H1 (cell line): ENCODE results near the gene RRAS2. TPM values are rescaled to one million over a fixed set of nuclear protein-coding genes. Genes with fewer than 3 reads are reported as not detected.
A peak's percentile ranks its signal among the peaks of the same experiment; 100 is the strongest.

Experiments used
- ATF2 ChIP-seq: IDR thresholded peaks from 2 replicates; pipeline ENCODE4 v1.6.1; 2012; ENCODE audit warnings: low read length, inconsistent platforms
- ATF3 ChIP-seq: IDR thresholded peaks from 2 replicates; pipeline ENCODE4 v1.6.1; 2011; ENCODE audit warnings: low read depth, mild to moderate bottlenecking, low read length; ENCODE audit not compliant: insufficient read depth
- BRCA1 ChIP-seq: IDR thresholded peaks from 2 replicates; pipeline ENCODE4 v1.6.1; 2012; ENCODE audit warnings: low read depth, low read length, improper control_type of control experiment
- CHD2 ChIP-seq: IDR thresholded peaks from 2 replicates; pipeline ENCODE4 v1.6.1; 2012; ENCODE audit warnings: low read length, improper control_type of control experiment
- EP300 ChIP-seq, 2 experiments: IDR thresholded peaks; 1 replicate in 1 of 2; 2 replicates in 1 of 2; pipeline ENCODE4 v1.6.1; 2011 to 2012; ENCODE audit warnings: low read depth in 2 of 2, low read length in 2 of 2, mild to moderate bottlenecking in 2 of 2, borderline replicate concordance in 1 of 2, inconsistent platforms in 1 of 2, moderate library complexity in 1 of 2
- EZH2 ChIP-seq: fragments of 200-600 bp; sonication (generic); IDR thresholded peaks from 2 replicates; pipeline ENCODE4 v1.7.1; 2012; ENCODE audit warnings: low read depth, mild to moderate bottlenecking, moderate library complexity, low read length, inconsistent platforms; ENCODE audit not compliant: severe bottlenecking
- GABPA ChIP-seq: IDR thresholded peaks from 2 replicates; pipeline ENCODE4 v1.6.1; 2011; ENCODE audit warnings: mild to moderate bottlenecking, low read length, moderate library complexity, borderline replicate concordance; ENCODE audit not compliant: insufficient read depth
- HDAC6 ChIP-seq: IDR thresholded peaks from one replicate; pipeline ENCODE4 v1.7.1; 2012; ENCODE audit warnings: low read depth, mild to moderate bottlenecking, inconsistent platforms, low read length, moderate library complexity
- MAX ChIP-seq: IDR thresholded peaks from 2 replicates; pipeline ENCODE4 v1.6.1; 2012; ENCODE audit warnings: inconsistent platforms
- RAD21 ChIP-seq, 2 experiments: IDR thresholded peaks in 1 of 2; conservative IDR thresholded peaks in 1 of 2; 2 replicates each; pipeline ENCODE4 v1.6.1; 2011; ENCODE audit warnings: low read depth in 2 of 2, low read length in 2 of 2, improper control_type of control experiment in 1 of 2, inconsistent platforms in 1 of 2, mild to moderate bottlenecking in 1 of 2, moderate library complexity in 1 of 2
- RXRA ChIP-seq: IDR thresholded peaks from 2 replicates; pipeline ENCODE4 v1.6.1; 2011; ENCODE audit warnings: low read depth, mild to moderate bottlenecking, low read length, moderate library complexity; ENCODE audit not compliant: insufficient read depth
- SAP30 ChIP-seq: fragments of 300-600 bp; sonication (generic); IDR thresholded peaks from 2 replicates; pipeline ENCODE4 v1.7.1; 2012; ENCODE audit warnings: low read length, moderate library complexity, mild to moderate bottlenecking, inconsistent platforms; ENCODE audit not compliant: insufficient read depth, insufficient replicate concordance
- SIN3A ChIP-seq, 2 experiments: IDR thresholded peaks in 1 of 2; conservative IDR thresholded peaks in 1 of 2; 2 replicates each; pipeline ENCODE4 v1.6.1; 2011 to 2012; ENCODE audit warnings: low read length in 2 of 2, improper control_type of control experiment in 1 of 2, low read depth in 1 of 2, mild to moderate bottlenecking in 1 of 2
- SIX5 ChIP-seq: IDR thresholded peaks from 2 replicates; pipeline ENCODE4 v1.6.1; 2011; ENCODE audit warnings: mild to moderate bottlenecking, low read depth, low read length
- SP1 ChIP-seq: IDR thresholded peaks from 2 replicates; pipeline ENCODE4 v1.6.1; 2011; ENCODE audit warnings: low read depth, low read length
- TAF7 ChIP-seq: optimal IDR thresholded peaks from 2 replicates; pipeline ENCODE3; 2011; ENCODE audit warnings: low read depth, mild to moderate bottlenecking, inconsistent platforms, low read length, moderate library complexity, borderline replicate concordance
- USF2 ChIP-seq: IDR thresholded peaks from 2 replicates; pipeline ENCODE4 v1.6.1; 2011; ENCODE audit warnings: low read length, improper control_type of control experiment
- YY1 ChIP-seq: IDR thresholded peaks from 2 replicates; pipeline ENCODE4 v1.6.1; 2011; ENCODE audit warnings: low read depth, mild to moderate bottlenecking, low read length
- ZNF274 ChIP-seq: IDR thresholded peaks from 2 replicates; pipeline ENCODE4 v1.7.0; 2012; ENCODE audit warnings: low read length, borderline replicate concordance; ENCODE audit errors: extremely low read depth
- polyA plus RNA-seq, 7 experiments: library from polyadenylated mRNA; depleted of rRNA in 3 of 7; stranded (reverse) in 5 of 7; unstranded in 2 of 7; fragments of >200 nt in 5 of 7; fragments of 200-250 nt in 2 of 7; gene quantifications; 1 replicate in 5 of 7; 2 replicates in 1 of 7; 4 replicates in 1 of 7; pipeline versions ENCODE4 v1.2.1 to v1.2.3, GENCODE V29; 2011 to 2013; ENCODE audit warnings: missing spikeins in 2 of 7, mixed read lengths in 2 of 7
- total RNA-seq: library from RNA; stranded (reverse); fragmentation: NEBNext Ultra II Directional; extraction: Animal tissue kit (Norgen Biotek cat#: 25700); gene quantifications from 2 replicates; pipeline ENCODE4 v1.2.1, GENCODE V29; 2021

RRAS2 gene
- total and polyA plus RNA-seq, 2 of the 8 experiments (the other 6 are each of a cell fraction or from before 2014, with no cell fraction given), result 72.3 to 234 TPM

- TF ChIP-seq ATF3 (no peak), EZH2 (no peak), BRCA1 (no peak), ATF2 (no peak), RXRA (no peak), TAF7 (peak; percentile 51), YY1 (peak; percentile 90), GABPA (no peak), CHD2 (no peak), ZNF274 (no peak), SIN3A (conservative IDR thresholded peaks at IDR 0.05 in 1 of 2, IDR thresholded peaks at IDR 0.05 in 1 of 2; ENCODE audit: low read depth in 1 of 2, low read length in 2 of 2) (peak; percentile 48 to 67; a peak in 1 of 4 replicates), USF2 (no peak), SIX5 (no peak), HDAC6 (no peak), RAD21 (IDR thresholded peaks at IDR 0.05 in 1 of 2, conservative IDR thresholded peaks at IDR 0.05 in 1 of 2; ENCODE audit: low read depth in 2 of 2, low read length in 2 of 2) (no peak), SP1 (0 out of 2 replicates have a peak, but pooled peaks have one; percentile 27), MAX (no peak), EP300 (IDR thresholded peaks at IDR 0.05; ENCODE audit: borderline replicate concordance in 1 of 2, low read depth in 2 of 2, low read length in 2 of 2) (no peak), SAP30 (no peak)
These were observed at the start of gene RRAS2 (continued) for GRCh38 chr11:14358729-14359439.
